Articular chondrocyte of knee joint (primary cell): Measurements from ENCODE around the gene KMT2D. TPM values are rescaled to one million over a fixed set of nuclear protein-coding genes. Genes with fewer than 3 reads are reported as not detected.

Experiments used
- total RNA-seq: library from RNA; depleted of rRNA; stranded (reverse); fragments of >200 nt; gene quantifications from 2 replicates; pipeline ENCODE4 v1.2.3, GENCODE V29; 2012

The KMT2D gene, protein sequence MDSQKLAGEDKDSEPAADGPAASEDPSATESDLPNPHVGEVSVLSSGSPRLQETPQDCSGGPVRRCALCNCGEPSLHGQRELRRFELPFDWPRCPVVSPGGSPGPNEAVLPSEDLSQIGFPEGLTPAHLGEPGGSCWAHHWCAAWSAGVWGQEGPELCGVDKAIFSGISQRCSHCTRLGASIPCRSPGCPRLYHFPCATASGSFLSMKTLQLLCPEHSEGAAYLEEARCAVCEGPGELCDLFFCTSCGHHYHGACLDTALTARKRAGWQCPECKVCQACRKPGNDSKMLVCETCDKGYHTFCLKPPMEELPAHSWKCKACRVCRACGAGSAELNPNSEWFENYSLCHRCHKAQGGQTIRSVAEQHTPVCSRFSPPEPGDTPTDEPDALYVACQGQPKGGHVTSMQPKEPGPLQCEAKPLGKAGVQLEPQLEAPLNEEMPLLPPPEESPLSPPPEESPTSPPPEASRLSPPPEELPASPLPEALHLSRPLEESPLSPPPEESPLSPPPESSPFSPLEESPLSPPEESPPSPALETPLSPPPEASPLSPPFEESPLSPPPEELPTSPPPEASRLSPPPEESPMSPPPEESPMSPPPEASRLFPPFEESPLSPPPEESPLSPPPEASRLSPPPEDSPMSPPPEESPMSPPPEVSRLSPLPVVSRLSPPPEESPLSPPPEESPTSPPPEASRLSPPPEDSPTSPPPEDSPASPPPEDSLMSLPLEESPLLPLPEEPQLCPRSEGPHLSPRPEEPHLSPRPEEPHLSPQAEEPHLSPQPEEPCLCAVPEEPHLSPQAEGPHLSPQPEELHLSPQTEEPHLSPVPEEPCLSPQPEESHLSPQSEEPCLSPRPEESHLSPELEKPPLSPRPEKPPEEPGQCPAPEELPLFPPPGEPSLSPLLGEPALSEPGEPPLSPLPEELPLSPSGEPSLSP (N-terminal part only)
- total RNA-seq = 24.5 and 25.3 TPM in 2 replicates

DNA sequence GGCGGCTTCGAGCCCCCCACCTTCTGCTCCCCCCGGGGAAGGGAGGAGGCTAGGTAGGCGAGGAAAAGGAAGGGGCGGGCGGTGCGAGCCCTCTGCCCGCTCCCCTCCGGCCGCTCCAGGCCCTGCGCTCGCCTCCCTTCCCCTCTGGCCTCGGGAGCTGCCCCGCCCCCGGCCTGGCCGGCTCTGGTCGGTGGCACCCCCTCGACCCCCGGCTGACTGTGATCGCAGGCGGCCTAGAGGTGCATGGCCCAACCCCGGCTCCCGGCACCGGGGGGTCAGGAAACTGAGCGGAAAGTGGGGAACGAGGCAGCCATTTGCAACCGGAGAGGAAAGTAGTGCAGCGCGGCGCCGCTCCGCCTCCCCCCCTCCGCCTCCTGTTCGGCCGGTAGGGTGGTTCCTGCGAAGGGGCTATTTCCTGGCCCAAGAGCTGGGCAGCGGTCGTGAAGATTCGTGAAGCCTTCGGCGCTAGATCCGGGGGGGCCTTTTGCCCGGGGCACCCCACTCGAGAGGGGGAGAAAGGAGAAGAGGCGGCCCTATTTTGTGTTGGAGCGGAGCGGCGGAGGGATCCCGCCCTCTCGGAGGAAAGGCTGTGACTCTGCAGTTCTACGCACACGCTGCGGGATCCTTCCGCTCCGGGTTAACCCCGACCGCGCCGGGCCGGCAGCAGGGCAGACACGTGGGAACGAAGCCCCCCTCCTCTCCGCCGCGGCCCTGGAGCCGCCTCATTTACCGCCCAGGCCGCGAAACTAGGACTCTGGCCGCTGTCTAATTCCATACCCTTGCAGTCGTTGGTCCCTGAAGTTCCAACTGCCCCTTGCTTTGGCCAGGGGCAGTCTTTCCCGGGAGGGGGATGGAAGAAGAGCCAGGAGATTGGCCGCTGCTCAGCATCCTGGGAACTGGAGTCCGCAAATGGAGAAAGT, at the start of gene KMT2D:
Gene KMT2D (minus strand): TSS at position 558 of the 920 bp plus-strand sequence. CDS start 5,470 bp downstream, outside the sequence.

DNA sequence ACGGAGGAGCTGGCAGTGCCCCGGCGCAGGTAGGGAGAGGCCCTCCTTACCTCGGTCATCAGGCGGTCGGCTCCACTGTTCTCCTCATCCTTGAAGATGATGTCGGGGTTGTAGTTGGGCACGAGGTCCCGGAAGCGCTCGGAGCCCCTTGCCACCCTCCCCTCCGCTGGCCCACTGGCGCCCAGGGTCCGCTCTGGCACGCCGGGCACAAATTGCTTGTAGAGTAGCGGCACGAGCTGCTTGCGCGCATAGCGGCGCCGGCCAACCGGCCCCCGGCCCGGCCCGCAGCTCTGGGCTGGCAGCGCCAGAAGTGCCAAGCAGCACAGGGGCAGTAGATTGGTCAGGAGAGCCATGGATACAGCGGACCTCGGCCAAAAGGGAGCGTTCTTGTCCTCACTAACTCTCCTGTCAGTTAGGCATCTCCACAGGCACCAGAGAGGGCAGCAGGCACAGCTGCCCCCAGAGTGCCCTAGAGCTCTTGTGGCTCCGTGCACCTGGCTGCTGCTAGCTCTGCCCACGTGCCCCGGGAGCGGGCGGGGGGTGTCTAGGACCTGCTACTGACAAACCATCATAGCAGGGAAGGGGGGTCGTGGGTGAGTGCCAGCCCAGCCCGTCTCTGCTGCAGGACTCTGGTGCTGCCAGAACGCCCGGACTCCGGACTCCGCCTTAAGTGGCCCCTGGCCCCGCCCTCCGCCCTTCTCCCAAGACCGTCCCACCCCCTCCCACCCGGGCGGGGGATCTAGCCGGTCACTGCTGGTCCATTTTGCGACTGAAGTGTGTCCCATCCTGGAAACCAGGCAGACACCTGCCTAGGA, 33.8 kb upstream of the KMT2D start, which contains the start of gene DHH:
Gene DHH (minus strand): TSS at position 642 of the 815 bp plus-strand sequence. CDS start 289 bp downstream, at position 353.

DNA sequence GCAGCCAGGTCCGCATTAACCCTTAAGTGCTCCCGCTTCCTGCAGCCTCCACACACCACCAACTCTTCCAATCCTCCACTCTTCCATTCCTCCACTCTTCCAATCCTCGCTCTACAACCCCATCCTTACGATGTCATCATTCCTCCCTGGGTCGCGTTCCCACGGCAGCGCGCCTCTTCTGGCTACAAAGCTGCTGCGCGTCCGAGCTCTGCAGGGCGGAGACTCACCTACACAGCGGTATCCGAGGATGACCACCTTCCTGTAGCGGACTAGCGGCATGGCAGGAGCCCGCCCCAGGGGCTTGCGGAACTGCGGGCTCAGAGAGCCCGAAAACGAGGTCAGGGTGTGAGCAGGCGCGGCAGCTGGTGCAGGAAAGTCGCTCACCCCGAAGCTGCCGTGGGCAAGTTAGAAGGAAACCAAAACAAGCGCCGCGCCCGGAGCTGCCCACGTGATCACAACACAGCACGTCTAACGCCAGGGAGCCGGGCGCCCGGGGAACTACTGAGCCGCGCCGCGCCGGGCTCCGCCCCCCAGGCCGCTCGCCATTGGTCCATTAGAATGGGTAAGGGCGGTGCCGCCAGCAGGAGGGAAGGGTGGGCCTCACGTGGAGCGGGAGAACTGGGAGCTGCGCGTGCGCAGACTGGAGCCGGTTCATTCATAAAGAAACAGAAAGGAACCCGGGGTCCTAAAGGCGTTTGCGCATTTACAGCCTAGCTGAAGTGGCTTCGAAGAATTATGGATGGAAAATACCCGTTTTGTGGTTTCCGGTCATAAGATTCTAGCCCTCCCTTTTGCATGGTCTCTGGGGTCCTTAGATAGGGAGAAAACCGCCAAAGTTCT, 9.1 kb upstream of the KMT2D start, which contains the start of gene RHEBL1:
Gene RHEBL1 (minus strand): TSS at position 473 of the 840 bp plus-strand sequence. CDS start 194 bp downstream, at position 279.

DNA sequence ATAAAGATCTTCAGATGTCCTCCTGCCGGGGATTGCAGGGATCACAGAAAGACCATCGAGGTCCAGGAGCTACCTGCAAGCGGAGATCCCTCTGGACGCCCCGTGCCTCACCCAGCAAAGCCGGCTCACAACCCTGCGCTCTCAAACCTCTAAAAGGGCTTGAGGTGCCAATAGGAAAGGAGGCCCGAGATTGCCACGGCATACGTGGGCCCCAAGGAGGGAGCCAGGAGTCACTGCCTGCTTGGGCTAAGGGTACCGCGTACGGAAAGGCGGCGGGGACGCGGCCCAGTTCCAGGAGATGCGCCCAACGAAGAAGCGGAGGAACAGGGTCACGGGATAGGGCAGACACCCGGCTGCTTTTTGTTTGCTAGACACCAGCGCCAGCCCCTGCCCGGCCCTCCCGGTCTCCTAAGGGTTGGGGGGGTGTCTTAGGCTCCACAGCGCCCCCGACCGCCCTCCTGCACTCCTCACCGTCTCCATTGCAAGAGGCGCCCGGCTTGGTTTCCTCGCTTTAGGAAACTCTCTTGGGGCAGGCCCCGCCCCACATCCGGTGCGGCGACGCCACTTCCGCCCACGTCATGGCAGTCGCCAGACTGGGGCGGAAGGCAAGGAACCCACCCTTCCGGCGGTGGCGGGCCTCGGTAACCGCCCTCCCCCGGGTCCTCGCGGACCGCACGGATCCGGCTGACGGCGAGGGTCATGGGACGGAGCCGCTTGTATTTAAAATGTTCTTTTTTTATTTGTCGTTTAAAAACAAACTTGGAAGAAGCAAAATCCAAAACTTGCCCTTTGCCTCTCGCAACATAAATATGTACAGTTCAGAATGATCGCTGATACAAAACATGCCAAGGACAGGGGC, 42.1 kb downstream of the KMT2D start, which contains the start of gene PRKAG1:
Gene PRKAG1 (minus strand): TSS at position 516 of the 859 bp plus-strand sequence. CDS start 36 bp downstream, at position 480.

Other genes with a start within 250 kb of the KMT2D start
- 16.9 and 21.4 TPM in 2 replicates for gene CACNB3, start 242.3 kb downstream of the KMT2D start, total RNA-seq
- 47.3 and 54.2 TPM in 2 replicates for gene DDX23, start 208.6 kb downstream of the KMT2D start, total RNA-seq
- gene RND1, start 194.9 kb downstream of the KMT2D start, total RNA-seq = 0.22 and 0.39 TPM in 2 replicates
- gene FKBP11, start 135.3 kb downstream of the KMT2D start, total RNA-seq = 17.4 and 31.5 TPM in 2 replicates
- gene ARF3, start 103.3 kb downstream of the KMT2D start, total RNA-seq = 56.8 and 66.7 TPM in 2 replicates
- gene WNT10B, start 89.1 kb downstream of the KMT2D start, total RNA-seq = under 0.01 and 0.13 TPM in 2 replicates
- not detected in 2 replicates for gene WNT1, start 82.5 kb downstream of the KMT2D start, total RNA-seq
- gene DDN, start 61.4 kb downstream of the KMT2D start, total RNA-seq = 0.11 and 0.13 TPM in 2 replicates
- 96.9 and 104 TPM in 2 replicates for gene PRKAG1, start 42.0 kb downstream of the KMT2D start, total RNA-seq
- 0.52 and 0.54 TPM in 2 replicates for gene RHEBL1, start 9.2 kb upstream of the KMT2D start, total RNA-seq
- under 0.01 TPM in 1 of 2 replicates, not detected in the other for gene DHH, start 34.0 kb upstream of the KMT2D start, total RNA-seq
- 35.1 and 38.4 TPM in 2 replicates for gene LMBR1L, start 50.1 kb upstream of the KMT2D start, total RNA-seq
- gene TUBA1B, start 70.6 kb upstream of the KMT2D start, total RNA-seq = 936 and 956 TPM in 2 replicates
- gene TUBA1A, start 128.3 kb upstream of the KMT2D start, total RNA-seq = 516 and 528 TPM in 2 replicates
- gene TUBA1C, start 204.3 kb upstream of the KMT2D start, total RNA-seq = 385 and 391 TPM in 2 replicates
- gene PRPH, start 234.4 kb upstream of the KMT2D start, total RNA-seq = 1.5 and 1.8 TPM in 2 replicates